A673 (cell line): ENCODE data around the gene S100A9. TPM values are rescaled to one million over a fixed set of nuclear protein-coding genes. Genes with fewer than 3 reads are reported as not detected.

Source experiments
- BruUV-seq: library from RNA; stranded (reverse); fragments of 400-500 nt; replicated peaks from 2 replicates; lab custom pipeline; 2021; lab: Mats Ljungman, UMichigan
- CTCF ChIA-PET: fragments of 300-600 bp; sonication (Branson Sonifier 250); formaldehyde crosslinking; loops from one replicate; lab custom pipeline; 2022; ENCODE audit warnings: antibody characterized with exemption; lab: Charles Lee
- POLR2A ChIA-PET: fragments of 300-600 bp; sonication (Branson Sonifier 250); formaldehyde crosslinking; loops from one replicate; lab custom pipeline; 2022; ENCODE audit warnings: antibody characterized with exemption; ENCODE audit not compliant: low non-redundant PET; lab: Charles Lee
- DNase-seq: peaks from one replicate; pipeline ENCODE4 v3.0.0-alpha.2; 2015; ENCODE audit warnings: low spot score
- H3K27ac ChIP-seq: fragments of 200-600 bp; sonication (generic); 2 replicates; pipeline ENCODE4 v1.5.1; 2016; ENCODE audit warnings: mixed run types, low read depth, mild to moderate bottlenecking, mixed read lengths, antibody characterized with exemption, low read length; ENCODE audit not compliant: poor library complexity, severe bottlenecking
- H3K27me3 ChIP-seq: fragments of 200-600 bp; sonication (generic); replicated peaks from 2 replicates; pipeline ENCODE4 v1.6.1; 2017; ENCODE audit warnings: mixed run types, low read depth, mild to moderate bottlenecking, mixed read lengths, antibody characterized with exemption, low read length; ENCODE audit not compliant: insufficient read depth, poor library complexity
- H3K36me3 ChIP-seq: fragments of 200-600 bp; sonication (generic); 2 replicates; pipeline ENCODE4 v1.6.1; 2016; ENCODE audit warnings: mixed run types, mild to moderate bottlenecking, mixed read lengths, antibody characterized with exemption, low read length; ENCODE audit not compliant: insufficient read depth, poor library complexity, severe bottlenecking
- H3K4me1 ChIP-seq: fragments of 200-600 bp; sonication (generic); 2 replicates; pipeline ENCODE4 v1.6.1; 2017; ENCODE audit warnings: mixed run types, mild to moderate bottlenecking, mixed read lengths, antibody characterized with exemption, low read length; ENCODE audit not compliant: insufficient read depth, poor library complexity, severe bottlenecking
- H3K4me3 ChIP-seq: fragments of 200-600 bp; sonication (generic); 2 replicates; pipeline ENCODE4 v1.5.1; 2016; ENCODE audit warnings: low read depth, mixed run types, mild to moderate bottlenecking, mixed read lengths, low read length; ENCODE audit not compliant: poor library complexity, severe bottlenecking
- H3K9me3 ChIP-seq: fragments of 200-600 bp; sonication (generic); 2 replicates; pipeline ENCODE4 v1.6.1; 2016; ENCODE audit warnings: mixed run types, low read depth, mild to moderate bottlenecking, mixed read lengths, antibody characterized with exemption, low read length; ENCODE audit not compliant: poor library complexity, severe bottlenecking
- EZH2 ChIP-seq: fragments of 200-600 bp; sonication (generic); IDR thresholded peaks from 2 replicates; pipeline ENCODE4 v1.6.1; 2017; ENCODE audit warnings: borderline replicate concordance, low read depth, mild to moderate bottlenecking, mixed read lengths, antibody characterized with exemption, low read length; ENCODE audit not compliant: poor library complexity, severe bottlenecking
- intact Hi-C: fragments of 100-400 bp; cut with micrococcal nuclease; formaldehyde crosslinking; loops from one replicate; pipeline ENCODE4 v1.10.0; 2022; ENCODE audit not compliant: unreplicated experiment
- total RNA-seq: library from RNA; stranded (reverse); gene quantifications from 2 replicates; pipeline ENCODE4 v1.2.3, GENCODE V29; 2021
- TF ChIP-seq, protein P1 (sequence below): fragments of 300-800, 200-600 bp; sonication (generic); conservative IDR thresholded peaks from 2 replicates; pipeline ENCODE4 v1.5.1; 2017; ENCODE audit warnings: low read depth, mild to moderate bottlenecking, antibody characterized with exemption, low read length, moderate library complexity, mixed read lengths

The S100A9 gene
- total RNA-seq, 1 experiment from 2014 or later, result not detected

DNA sequence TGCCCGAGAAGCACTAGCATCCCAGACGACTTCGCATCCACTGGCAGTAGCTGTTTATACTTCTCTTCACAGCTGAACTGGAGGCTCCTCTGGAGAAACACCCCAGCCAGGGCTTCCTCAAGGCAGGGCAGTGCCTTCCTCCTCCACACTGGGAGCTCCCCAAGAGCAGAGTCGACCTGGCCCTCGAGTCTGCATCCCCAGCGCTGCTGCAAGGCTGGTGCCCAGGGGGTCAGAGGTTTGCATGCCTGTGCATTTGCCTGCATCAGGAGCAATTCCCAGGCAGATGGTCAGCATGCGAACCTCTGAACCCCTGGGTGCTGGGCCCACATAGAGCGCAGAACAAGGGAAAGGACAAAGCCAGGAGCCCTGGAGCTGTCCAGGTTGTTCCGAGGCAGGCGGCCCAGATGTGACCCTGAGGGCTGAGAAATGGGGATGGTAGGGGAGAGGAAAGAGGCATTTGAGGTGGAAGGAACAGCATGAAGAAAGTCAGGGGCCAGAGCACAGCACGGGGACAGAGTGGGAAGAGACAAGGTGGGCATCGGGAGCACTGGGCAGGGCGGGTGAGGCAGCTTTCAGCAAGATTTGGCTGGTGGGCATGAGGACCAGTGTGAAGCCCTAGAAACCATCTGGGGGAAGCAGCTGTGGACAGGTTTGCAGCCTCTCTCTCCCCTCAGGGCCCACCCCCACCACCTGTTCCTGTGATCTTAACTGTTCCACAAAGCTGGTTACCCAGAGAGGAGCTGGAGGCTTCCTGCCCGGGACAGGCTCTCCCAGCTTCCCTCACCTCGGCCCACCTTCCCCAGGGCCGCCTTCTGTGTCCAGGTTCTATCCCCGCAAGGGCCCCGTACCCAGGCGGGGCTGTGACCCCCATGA lies 39.6 kb downstream of the S100A9 start:
- no peak for TF ChIP-seq EZH2
- TF ChIP-seq, protein P1, sequence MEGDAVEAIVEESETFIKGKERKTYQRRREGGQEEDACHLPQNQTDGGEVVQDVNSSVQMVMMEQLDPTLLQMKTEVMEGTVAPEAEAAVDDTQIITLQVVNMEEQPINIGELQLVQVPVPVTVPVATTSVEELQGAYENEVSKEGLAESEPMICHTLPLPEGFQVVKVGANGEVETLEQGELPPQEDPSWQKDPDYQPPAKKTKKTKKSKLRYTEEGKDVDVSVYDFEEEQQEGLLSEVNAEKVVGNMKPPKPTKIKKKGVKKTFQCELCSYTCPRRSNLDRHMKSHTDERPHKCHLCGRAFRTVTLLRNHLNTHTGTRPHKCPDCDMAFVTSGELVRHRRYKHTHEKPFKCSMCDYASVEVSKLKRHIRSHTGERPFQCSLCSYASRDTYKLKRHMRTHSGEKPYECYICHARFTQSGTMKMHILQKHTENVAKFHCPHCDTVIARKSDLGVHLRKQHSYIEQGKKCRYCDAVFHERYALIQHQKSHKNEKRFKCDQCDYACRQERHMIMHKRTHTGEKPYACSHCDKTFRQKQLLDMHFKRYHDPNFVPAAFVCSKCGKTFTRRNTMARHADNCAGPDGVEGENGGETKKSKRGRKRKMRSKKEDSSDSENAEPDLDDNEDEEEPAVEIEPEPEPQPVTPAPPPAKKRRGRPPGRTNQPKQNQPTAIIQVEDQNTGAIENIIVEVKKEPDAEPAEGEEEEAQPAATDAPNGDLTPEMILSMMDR, result no peak
- H3K36me3 ChIP-seq, result no peaks in the 10 kb centered on the region
- ChIA-PET CTCF (no interaction called here), POLR2A (no interaction called here)
- no peaks in the 10 kb centered on the region for H3K9me3 ChIP-seq
- no peaks in the 10 kb centered on the region for H3K4me1 ChIP-seq
- BruUV-seq, result no TSS peak
- H3K27ac ChIP-seq, result no peak overlapping the region
- DNase-seq, result no peak
- H3K27me3 ChIP-seq, result peaks cover 75% of the 10 kb centered on the region
- intact Hi-C loops, result no loop called here
- H3K4me3 ChIP-seq, result no peak overlapping the region

DNA sequence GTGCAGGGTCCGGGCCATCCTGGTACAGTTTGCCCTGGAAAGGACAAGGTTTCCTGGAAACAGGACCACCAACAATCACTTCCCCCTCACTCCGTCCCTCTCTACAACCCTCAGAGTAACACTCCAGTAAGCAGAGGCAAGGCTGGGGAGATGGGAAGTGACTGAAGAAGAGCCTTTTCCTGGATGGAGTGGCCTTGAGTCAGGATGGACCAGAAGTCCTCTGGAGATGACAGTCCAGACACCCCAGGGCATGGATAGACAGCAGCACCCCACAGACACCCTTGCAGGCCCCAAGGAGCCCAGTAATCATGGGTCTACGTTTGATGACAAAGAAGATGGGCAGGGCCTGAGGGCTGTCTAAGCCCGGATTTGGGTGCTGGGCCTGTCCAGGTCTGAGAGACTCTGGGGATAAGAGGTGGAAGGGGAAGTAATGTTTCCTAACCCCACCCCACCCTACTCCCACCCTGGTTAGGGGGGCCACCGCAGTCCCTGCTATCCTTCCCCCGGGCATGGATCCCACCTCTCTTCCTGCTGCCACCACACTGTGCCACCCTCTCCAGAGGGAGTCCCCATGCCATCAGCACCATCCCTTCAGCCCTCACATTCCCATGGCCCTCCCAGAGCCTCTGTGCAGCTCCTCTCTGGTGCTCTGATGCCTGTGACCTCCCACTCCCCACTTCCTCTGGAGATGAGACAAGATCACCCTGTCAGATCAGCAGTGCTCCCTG lies 40.4 kb downstream of the S100A9 start:
- Histone ChIP-seq H3K9me3 (no peaks in the 10 kb centered on the region), H3K4me1 (no peaks in the 10 kb centered on the region), H3K36me3 (no peaks in the 10 kb centered on the region), H3K27me3 (peaks cover 72% of the 10 kb centered on the region), H3K4me3 (no peak overlapping the region), H3K27ac (no peak overlapping the region)
- intact Hi-C loops, result no loop called here
- ChIA-PET POLR2A (no interaction called here), CTCF (no interaction called here)
- no peak for DNase-seq
- no peak for TF ChIP-seq EZH2
- no TSS peak for BruUV-seq

DNA sequence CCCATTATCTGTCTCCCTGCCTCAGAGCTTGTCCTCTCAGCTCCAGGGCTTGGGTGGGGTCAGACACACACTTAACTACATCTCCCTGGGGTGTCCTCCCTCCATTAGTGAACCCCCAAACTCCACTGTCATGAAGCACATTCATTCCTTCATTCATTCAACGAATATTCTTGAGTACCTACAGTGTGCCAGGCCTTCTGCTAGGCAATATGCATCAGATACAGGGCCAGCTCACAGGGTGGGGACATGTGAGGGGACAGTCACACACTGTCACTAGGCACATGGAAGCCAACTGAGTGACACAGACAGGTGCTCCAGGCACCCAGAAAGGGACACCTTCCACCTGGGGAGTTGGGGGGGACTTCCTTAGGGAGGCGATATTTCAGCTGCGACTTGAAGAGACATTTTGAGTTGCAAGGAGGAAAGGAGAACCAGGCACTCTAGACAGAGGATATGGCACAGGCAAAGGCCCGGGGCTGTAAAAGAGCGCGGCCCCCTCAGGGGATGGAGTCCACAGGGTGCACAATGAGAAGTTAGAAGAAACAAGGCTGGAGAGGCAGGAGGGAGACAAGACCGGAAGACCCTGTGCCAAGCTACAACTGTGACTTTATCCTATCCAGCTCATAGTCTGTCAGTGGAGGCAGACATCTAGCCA lies 41.9 kb downstream of the S100A9 start:
- H3K4me1 ChIP-seq, result no peaks in the 10 kb centered on the region
- H3K27me3 ChIP-seq, result peaks cover 68% of the 10 kb centered on the region
- ChIA-PET POLR2A (no interaction called here), CTCF (no interaction called here)
- no peak overlapping the region for H3K27ac ChIP-seq
- intact Hi-C loops, result loop anchor here (5.0 kb wide), 1 partner anchor 47 kb away; no protein-coding TSS in a partner anchor
- no peak overlapping the region for H3K4me3 ChIP-seq
- no peaks in the 10 kb centered on the region for H3K36me3 ChIP-seq
- BruUV-seq, result no TSS peak
- DNase-seq, result no peak
- TF ChIP-seq EZH2, result no peak
- TF ChIP-seq, protein P1, result no peak
- no peaks in the 10 kb centered on the region for H3K9me3 ChIP-seq
